Hepatocyte (in vitro differentiated cells): ENCODE results near the gene SGPP2. TPM values are rescaled to one million over a fixed set of nuclear protein-coding genes. Genes with fewer than 3 reads are reported as not detected.

Experiments
- DNase-seq: peaks from one replicate; pipeline ENCODE4 v3.0.0-alpha.2; 2016; ENCODE audit warnings: low spot score
- H2AFZ ChIP-seq: fragments of 200-600 bp; sonication (generic); 2 replicates; pipeline ENCODE4 v1.6.0; 2016; ENCODE audit warnings: antibody characterized with exemption, mild to moderate bottlenecking
- H3K27ac ChIP-seq: fragments of 200-600 bp; sonication (generic); 2 replicates; pipeline ENCODE4 v1.5.1; 2016; ENCODE audit warnings: mild to moderate bottlenecking
- H3K27me3 ChIP-seq: fragments of 200-600 bp; sonication (generic); 2 replicates; pipeline ENCODE4 v1.6.1; 2016
- H3K36me3 ChIP-seq: fragments of 200-600 bp; sonication (generic); replicated peaks from 2 replicates; pipeline ENCODE4 v1.5.1; 2016; ENCODE audit warnings: low read depth; ENCODE audit not compliant: insufficient read depth
- H3K4me1 ChIP-seq: fragments of 200-600 bp; sonication (generic); 2 replicates; pipeline ENCODE4 v1.5.1; 2016; ENCODE audit warnings: mild to moderate bottlenecking, moderate library complexity; ENCODE audit not compliant: insufficient read depth
- H3K4me2 ChIP-seq: fragments of 200-600 bp; sonication (generic); 2 replicates; pipeline ENCODE4 v1.6.0; 2016
- H3K4me3 ChIP-seq: fragments of 200-600 bp; sonication (generic); 2 replicates; pipeline ENCODE4 v1.5.1; 2016; ENCODE audit warnings: mild to moderate bottlenecking
- H3K79me2 ChIP-seq: fragments of 200-600 bp; sonication (generic); 2 replicates; pipeline ENCODE4 v1.6.0; 2017; ENCODE audit warnings: mild to moderate bottlenecking
- H3K9me2 ChIP-seq: fragments of 200-600 bp; sonication (generic); replicated peaks from 2 replicates; pipeline ENCODE4 v1.6.0; 2017; ENCODE audit warnings: mild to moderate bottlenecking; ENCODE audit not compliant: insufficient read depth
- H3K9me3 ChIP-seq: fragments of 200-600 bp; sonication (generic); 2 replicates; pipeline ENCODE4 v1.5.1; 2016; ENCODE audit warnings: low read depth, mild to moderate bottlenecking
- H4K20me1 ChIP-seq: fragments of 200-600 bp; sonication (generic); 2 replicates; pipeline ENCODE4 v1.6.0; 2016; ENCODE audit warnings: mild to moderate bottlenecking; ENCODE audit not compliant: insufficient read depth, poor library complexity, severe bottlenecking
- CTCF ChIP-seq: fragments of 200-600 bp; sonication (generic); IDR thresholded peaks from 2 replicates; pipeline ENCODE4 v1.5.1; 2016; ENCODE audit warnings: antibody characterized with exemption, mild to moderate bottlenecking; ENCODE audit not compliant: poor library complexity
- EZH2 ChIP-seq: fragments of 200-600 bp; sonication (generic); IDR thresholded peaks from 2 replicates; pipeline ENCODE4 v1.6.1; 2016; ENCODE audit warnings: antibody characterized with exemption, mild to moderate bottlenecking, borderline replicate concordance
- EZH2phosphoT487 ChIP-seq: fragments of 200-600 bp; sonication (generic); IDR thresholded peaks from one replicate; pipeline ENCODE4 v1.6.1; 2018; ENCODE audit warnings: antibody characterized with exemption, mild to moderate bottlenecking, low read depth, moderate library complexity; ENCODE audit not compliant: unreplicated experiment, severe bottlenecking
- WGBS: methylation state at CpG from one replicate; pipeline ENCODE4 v1.1.6; 2016; ENCODE audit warnings: low lambda C conversion rate; ENCODE audit errors: missing lambda C conversion rate; 5-methylcytosine and 5-hydroxymethylcytosine counted together
- polyA plus RNA-seq: library from polyadenylated mRNA; unstranded; fragments of >200 nt; fragmentation: Nextera tagmentation; extraction: Ambion mirVana; gene quantifications from 2 replicates; pipeline ENCODE4 v1.2.1, GENCODE V29; 2016
- total RNA-seq: library from RNA; depleted of rRNA; stranded (reverse); fragments of >200 nt; gene quantifications from 2 replicates; pipeline ENCODE4 v1.2.3, GENCODE V29; 2014

Gene SGPP2
- total and polyA plus RNA-seq, 2 experiments from 2014 or later = 1.4 to 1.8 TPM

GRCh38 chr2:222535477-222535876, 111.1 kb downstream of the SGPP2 start:
- Histone ChIP-seq H3K27ac (no peak overlapping the region), H3K4me3 (no peak overlapping the region), H3K4me2 (no peak overlapping the region), H2AFZ (no peak overlapping the region), H4K20me1 (no peaks in the 10 kb centered on the region), H3K79me2 (no peaks in the 10 kb centered on the region), H3K36me3 (no peaks in the 10 kb centered on the region), H3K9me2 (no peaks in the 10 kb centered on the region), H3K27me3 (no peaks in the 10 kb centered on the region), H3K9me3 (no peaks in the 10 kb centered on the region), H3K4me1 (no peaks in the 10 kb centered on the region)
- no peak for DNase-seq
- TF ChIP-seq EZH2phosphoT487 (no peak), EZH2 (no peak), CTCF (no peak)
- 67% methylated on average over 6 of the region's 6 CpGs for WGBS

GRCh38 chr2:222538535-222538934, 114.2 kb downstream of the SGPP2 start:
- Histone ChIP-seq H3K27me3 (peaks cover 4% of the 10 kb centered on the region), H3K4me2 (no peak overlapping the region), H4K20me1 (no peaks in the 10 kb centered on the region), H3K27ac (no peak overlapping the region), H3K4me3 (no peak overlapping the region), H3K9me3 (no peaks in the 10 kb centered on the region), H2AFZ (no peak overlapping the region), H3K9me2 (no peaks in the 10 kb centered on the region), H3K4me1 (no peaks in the 10 kb centered on the region), H3K79me2 (no peaks in the 10 kb centered on the region), H3K36me3 (no peaks in the 10 kb centered on the region)
- DNase-seq = no peak
- TF ChIP-seq EZH2phosphoT487 (no peak), EZH2 (no peak), CTCF (no peak)
- WGBS = 92% methylated on average over 3 of the region's 3 CpGs

GRCh38 chr2:222544661-222545060, 120.3 kb downstream of the SGPP2 start:
- H3K9me3 ChIP-seq = no peaks in the 10 kb centered on the region
- H4K20me1 ChIP-seq = no peaks in the 10 kb centered on the region
- H3K27me3 ChIP-seq = peaks cover 4% of the 10 kb centered on the region
- no peak overlapping the region for H3K4me3 ChIP-seq
- H3K4me1 ChIP-seq = no peaks in the 10 kb centered on the region
- TF ChIP-seq EZH2 (no peak), CTCF (no peak), EZH2phosphoT487 (no peak)
- H2AFZ ChIP-seq = no peak overlapping the region
- 76% methylated on average over 1 of the region's 1 CpG for WGBS
- H3K36me3 ChIP-seq = no peaks in the 10 kb centered on the region
- DNase-seq = no peak
- H3K4me2 ChIP-seq = no peak overlapping the region
- no peaks in the 10 kb centered on the region for H3K79me2 ChIP-seq
- H3K9me2 ChIP-seq = no peaks in the 10 kb centered on the region
- H3K27ac ChIP-seq = no peak overlapping the region
